ENCODE data around the gene RBM12. TPM values are rescaled to one million over a fixed set of nuclear protein-coding genes. Genes with fewer than 3 reads are reported as not detected.

RBM12 gene
- total and polyA plus RNA-seq, 2 of the 8 experiments (the other 6 are each of a cell fraction or from before 2014, with no cell fraction given) = 187 to 214 TPM

- Histone ChIP-seq H4K5ac (ENCODE audit: insufficient read length, low read depth, low read length) (no peak overlapping the region), H2BK20ac (ENCODE audit: low read length) (no peak overlapping the region), H3K4me3 (ENCODE audit: extremely low read depth in 1 of 4, insufficient read depth in 2 of 4, low read depth in 3 of 4, low read length in 4 of 4) (no peak overlapping the region), H4K91ac (replicated peaks; ENCODE audit: insufficient read length, low read length) (no peak overlapping the region), H3K4me2 (ENCODE audit: insufficient read depth in 1 of 2, low read depth in 2 of 2, low read length in 2 of 2) (no peak overlapping the region), H2AK5ac (ENCODE audit: low read depth, low read length) (no peak overlapping the region), H2BK120ac (replicated peaks; ENCODE audit: low read depth, low read length) (no peak overlapping the region), H2BK15ac (ENCODE audit: low read length) (no peak overlapping the region), H3K9ac (replicated peaks in 1 of 4; ENCODE audit: extremely low read depth in 1 of 4, low read depth in 3 of 4, low read length in 3 of 4) (no peak overlapping the region), H3K14ac (ENCODE audit: insufficient read length) (no peak overlapping the region), H4K20me1 (replicated peaks in 1 of 2; ENCODE audit: control insufficient read depth in 1 of 2, insufficient read depth in 2 of 2, low read length in 2 of 2) (peaks cover 6 to 8% of the 10 kb centered on the region in 2 experiments), H3K79me2 (ENCODE audit: control insufficient read depth in 1 of 2, insufficient read depth in 2 of 2, low read length in 2 of 2) (peaks cover 0 to 34% of the 10 kb centered on the region in 2 experiments; a peak in 2 of 4 replicates), H3K27ac (ENCODE audit: low read depth, low read length) (no peak overlapping the region), H3K4ac (replicated peaks; ENCODE audit: insufficient read length, low read depth, low read length) (no peak overlapping the region), H2BK5ac (ENCODE audit: low read depth, low read length) (no peak overlapping the region), H3K36me3 (ENCODE audit: control insufficient read depth in 2 of 4, insufficient read depth in 4 of 4, low read length in 3 of 4) (peaks cover 23 to 99% (median 73%) of the 10 kb centered on the region in 4 experiments), H3K56ac (replicated peaks; ENCODE audit: insufficient read length, low read depth, low read length) (no peak overlapping the region), H3K79me1 (ENCODE audit: low read depth, low read length) (no peaks in the 10 kb centered on the region), H3K18ac (ENCODE audit: extremely low read depth, low read length) (no peak overlapping the region), H3K4me1 (replicated peaks in 1 of 4; ENCODE audit: control insufficient read depth in 3 of 4, insufficient read depth in 4 of 4, low read length in 3 of 4) (no peaks in the 10 kb centered on the region), H4K8ac (ENCODE audit: extremely low read depth, insufficient read depth, low read length) (no peak overlapping the region), H3K27me3 (replicated peaks in 1 of 4; ENCODE audit: control insufficient read depth in 3 of 4, extremely low read depth in 1 of 4, insufficient read depth in 3 of 4, low read length in 3 of 4) (no peaks in the 10 kb centered on the region), H3K23me2 (ENCODE audit: low read depth, low read length) (no peaks in the 10 kb centered on the region), H3K9me3 (ENCODE audit: insufficient read depth in 2 of 2, low read depth in 1 of 2, low read length in 1 of 2) (no peaks in the 10 kb centered on the region), H2BK12ac (ENCODE audit: low read depth, low read length) (no peak overlapping the region), H2AFZ (ENCODE audit: low read length) (no peak overlapping the region), H3K23ac (ENCODE audit: insufficient read length) (no peak overlapping the region)
- ChIA-PET CTCF (ENCODE audit: partially characterized antibody) (interaction anchor here (2.0 kb wide), 1 partner anchor 8 kb away, joined by 6 read pairs; no protein-coding TSS in a partner anchor), POLR2A (ENCODE audit: partially characterized antibody) (interaction anchor here (40.1 to 45.3 kb wide), 2 partner anchors 9 to 22 kb away, joined by 2341 read pairs; partner anchors contain the start of genes NFS1, RBM39 and ROMO1)
- 97% methylated on average over 1 of the region's 1 CpG; no CpG with 5 or more reads in 1 of the 2 experiments for WGBS, 2 experiments (ENCODE audit: extremely low coverage in 1 of 2, insufficient coverage in 1 of 2, insufficient read length in 1 of 2, insufficient replicate concordance in 2 of 2, low coverage in 1 of 2, low lambda C conversion rate in 2 of 2, missing lambda C conversion rate in 1 of 2)
- DNase-seq (ENCODE audit: low read depth in 1 of 2, low spot score in 2 of 2) (no peak), FAIRE-seq (no peak)
- TF ChIP-seq EP300 (IDR thresholded peaks at IDR 0.05; ENCODE audit: borderline replicate concordance in 1 of 2, low read depth in 2 of 2, low read length in 2 of 2) (no peak), CEBPB (IDR thresholded peaks at IDR 0.05; ENCODE audit: low read depth, low read length) (no peak), JUN (IDR thresholded peaks at IDR 0.05; ENCODE audit: low read depth, low read length) (no peak), FOSL1 (IDR thresholded peaks at IDR 0.05; ENCODE audit: insufficient read depth, low read depth, low read length) (no peak), TAF7 (optimal IDR thresholded peaks at IDR 0.05; ENCODE audit: borderline replicate concordance, low read depth, low read length) (no peak), ATF3 (IDR thresholded peaks at IDR 0.05; ENCODE audit: insufficient read depth, low read depth, low read length) (no peak), GABPA (IDR thresholded peaks at IDR 0.05; ENCODE audit: borderline replicate concordance, insufficient read depth, low read length) (no peak), SP2 (IDR thresholded peaks at IDR 0.05; ENCODE audit: low read length) (no peak), SP4 (IDR thresholded peaks at IDR 0.05; ENCODE audit: low read length) (no peak), POLR2AphosphoS5 (IDR thresholded peaks at IDR 0.05; ENCODE audit: low read depth, low read length) (no peak), MAX (IDR thresholded peaks at IDR 0.05) (no peak), POLR2A (IDR thresholded peaks at IDR 0.05; ENCODE audit: control extremely low read depth in 1 of 2, low read depth in 2 of 2, low read length in 2 of 2) (no peak), ASH2L (IDR thresholded peaks at IDR 0.05; ENCODE audit: low read length) (no peak), KDM5A (IDR thresholded peaks at IDR 0.05; ENCODE audit: low read length) (no peak), EGR1 (IDR thresholded peaks at IDR 0.05; ENCODE audit: borderline replicate concordance, low read depth, low read length) (no peak)
Measured at GRCh38 chr20:35708502-35708901, 43.8 kb upstream of the RBM12 start.
